Panc1 (cell line): Measurements from ENCODE around the gene BBIP1. TPM values are rescaled to one million over a fixed set of nuclear protein-coding genes. Genes with fewer than 3 reads are reported as not detected.

Experiments used
- total RNA-seq: library from RNA; stranded (reverse); gene quantifications from one replicate; pipeline ENCODE4 v1.2.1, GENCODE V29; 2021; ENCODE audit not compliant: unreplicated experiment

The BBIP1 gene
- total RNA-seq, 1 experiment from 2014 or later = 55.2 TPM

Other genes starting within 250 kb of the BBIP1 start
- gene PDCD4, start 47.3 kb downstream of the BBIP1 start, total RNA-seq = 33.6 TPM
- 56.6 TPM for gene SHOC2, start 424 bp upstream of the BBIP1 start, total RNA-seq
- gene ADRA2A, start 157.8 kb upstream of the BBIP1 start, total RNA-seq = 0.05 TPM